Measurements from ENCODE around the gene NDUFS5. TPM values are rescaled to one million over a fixed set of nuclear protein-coding genes. Genes with fewer than 3 reads are reported as not detected.

NDUFS5 gene
- total and polyA plus RNA-seq, 4 donors: 149 to 1,134 (median 354) TPM

DNA sequence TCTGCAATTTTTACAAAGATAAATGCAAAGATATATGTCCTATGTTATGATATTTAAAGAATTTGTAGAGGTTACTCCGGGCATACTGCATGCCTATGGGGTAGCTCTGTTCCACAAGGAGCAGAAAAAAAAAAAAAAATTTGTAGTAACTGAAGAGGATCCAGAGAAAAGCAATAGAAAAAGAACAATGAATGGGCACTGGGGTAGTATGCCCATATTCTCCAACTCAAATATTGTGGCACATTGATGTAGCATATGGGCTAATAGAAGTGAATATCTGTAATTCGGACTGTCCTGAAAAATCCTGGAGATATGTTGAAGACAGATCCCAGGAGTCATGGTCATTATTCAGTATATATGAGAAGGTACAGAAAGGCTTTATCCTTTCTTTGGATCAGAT is 36.2 kb upstream of the NDUFS5 start:
- WGBS, 2 donors: 78 to 81% methylated on average over 2 of the region's 2 CpGs
- Histone ChIP-seq H3K9me3 (ENCODE audit: control insufficient read depth in 4 of 4, insufficient read depth in 3 of 4, low read length in 3 of 4) (no peaks in the 10 kb centered on the region), H3K27me3 (ENCODE audit: control insufficient read depth in 3 of 3, insufficient read depth in 3 of 3, low read length in 2 of 3) (no peaks in the 10 kb centered on the region), H3K9ac (ENCODE audit: insufficient read depth in 1 of 2, low read length in 2 of 2) (no peak overlapping the region), H3K36me3 (ENCODE audit: control insufficient read depth in 4 of 4, insufficient read depth in 4 of 4, low read length in 4 of 4) (peaks cover 0 to 3% (median 0%) of the 10 kb centered on the region in 4 donors), H3K27ac (ENCODE audit: low read depth in 1 of 2, low read length in 1 of 2) (peak overlapping the region in 1 of 2 donors; percentile 82), H3K4me3 (no peak overlapping the region), H3K4me1 (ENCODE audit: control insufficient read depth in 5 of 5, insufficient read depth in 5 of 5, low read length in 5 of 5) (peaks cover 0 to 19% (median 10%) of the 10 kb centered on the region in 5 donors)
- TF ChIP-seq, protein P1, sequence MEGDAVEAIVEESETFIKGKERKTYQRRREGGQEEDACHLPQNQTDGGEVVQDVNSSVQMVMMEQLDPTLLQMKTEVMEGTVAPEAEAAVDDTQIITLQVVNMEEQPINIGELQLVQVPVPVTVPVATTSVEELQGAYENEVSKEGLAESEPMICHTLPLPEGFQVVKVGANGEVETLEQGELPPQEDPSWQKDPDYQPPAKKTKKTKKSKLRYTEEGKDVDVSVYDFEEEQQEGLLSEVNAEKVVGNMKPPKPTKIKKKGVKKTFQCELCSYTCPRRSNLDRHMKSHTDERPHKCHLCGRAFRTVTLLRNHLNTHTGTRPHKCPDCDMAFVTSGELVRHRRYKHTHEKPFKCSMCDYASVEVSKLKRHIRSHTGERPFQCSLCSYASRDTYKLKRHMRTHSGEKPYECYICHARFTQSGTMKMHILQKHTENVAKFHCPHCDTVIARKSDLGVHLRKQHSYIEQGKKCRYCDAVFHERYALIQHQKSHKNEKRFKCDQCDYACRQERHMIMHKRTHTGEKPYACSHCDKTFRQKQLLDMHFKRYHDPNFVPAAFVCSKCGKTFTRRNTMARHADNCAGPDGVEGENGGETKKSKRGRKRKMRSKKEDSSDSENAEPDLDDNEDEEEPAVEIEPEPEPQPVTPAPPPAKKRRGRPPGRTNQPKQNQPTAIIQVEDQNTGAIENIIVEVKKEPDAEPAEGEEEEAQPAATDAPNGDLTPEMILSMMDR (IDR thresholded peaks at IDR 0.05; ENCODE audit: control extremely low read depth, extremely low read depth): no peak
- DNase-seq (no peak), ATAC-seq (ENCODE audit: insufficient read depth, low FRiP score) (no peak)

DNA sequence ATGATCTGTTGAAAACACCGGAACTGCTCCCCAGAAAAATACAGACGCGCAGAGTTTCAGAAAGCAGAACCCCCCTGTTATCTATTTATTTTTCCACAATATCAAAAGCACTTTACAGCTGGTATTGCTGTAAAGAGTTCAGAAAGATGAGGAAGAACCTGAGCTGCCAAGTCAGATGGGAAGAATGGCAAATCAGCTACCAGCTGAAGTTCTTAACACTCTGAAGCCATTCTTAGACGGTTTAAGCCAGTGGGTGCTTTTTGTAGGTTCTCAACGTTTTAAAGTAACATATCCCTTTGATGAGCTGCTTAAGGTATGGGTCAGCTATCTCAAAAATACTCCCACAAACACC is 35.8 kb upstream of the NDUFS5 start:
- no peak for ATAC-seq (ENCODE audit: insufficient read depth, low FRiP score)
- Histone ChIP-seq H3K27me3 (ENCODE audit: control insufficient read depth in 3 of 3, insufficient read depth in 3 of 3, low read length in 2 of 3) (no peaks in the 10 kb centered on the region), H3K27ac (ENCODE audit: low read depth in 1 of 2, low read length in 1 of 2) (peak overlapping the region; percentile 76 to 82), H3K36me3 (ENCODE audit: control insufficient read depth in 4 of 4, insufficient read depth in 4 of 4, low read length in 4 of 4) (peaks cover 0 to 3% (median 0%) of the 10 kb centered on the region in 4 donors), H3K4me3 (no peak overlapping the region), H3K9me3 (ENCODE audit: control insufficient read depth in 4 of 4, insufficient read depth in 3 of 4, low read length in 3 of 4) (no peaks in the 10 kb centered on the region), H3K9ac (ENCODE audit: insufficient read depth in 1 of 2, low read length in 2 of 2) (peak overlapping the region in 1 of 2 donors; percentile 68), H3K4me1 (ENCODE audit: control insufficient read depth in 5 of 5, insufficient read depth in 5 of 5, low read length in 5 of 5) (peaks cover 0 to 19% (median 10%) of the 10 kb centered on the region in 5 donors)
- peak in 1 of 3 donors; percentile 52 for DNase-seq
- WGBS, 2 donors: 33 to 37% methylated on average over 5 of the region's 5 CpGs
- TF ChIP-seq, protein P1 (IDR thresholded peaks at IDR 0.05; ENCODE audit: control extremely low read depth, extremely low read depth): no peak

DNA sequence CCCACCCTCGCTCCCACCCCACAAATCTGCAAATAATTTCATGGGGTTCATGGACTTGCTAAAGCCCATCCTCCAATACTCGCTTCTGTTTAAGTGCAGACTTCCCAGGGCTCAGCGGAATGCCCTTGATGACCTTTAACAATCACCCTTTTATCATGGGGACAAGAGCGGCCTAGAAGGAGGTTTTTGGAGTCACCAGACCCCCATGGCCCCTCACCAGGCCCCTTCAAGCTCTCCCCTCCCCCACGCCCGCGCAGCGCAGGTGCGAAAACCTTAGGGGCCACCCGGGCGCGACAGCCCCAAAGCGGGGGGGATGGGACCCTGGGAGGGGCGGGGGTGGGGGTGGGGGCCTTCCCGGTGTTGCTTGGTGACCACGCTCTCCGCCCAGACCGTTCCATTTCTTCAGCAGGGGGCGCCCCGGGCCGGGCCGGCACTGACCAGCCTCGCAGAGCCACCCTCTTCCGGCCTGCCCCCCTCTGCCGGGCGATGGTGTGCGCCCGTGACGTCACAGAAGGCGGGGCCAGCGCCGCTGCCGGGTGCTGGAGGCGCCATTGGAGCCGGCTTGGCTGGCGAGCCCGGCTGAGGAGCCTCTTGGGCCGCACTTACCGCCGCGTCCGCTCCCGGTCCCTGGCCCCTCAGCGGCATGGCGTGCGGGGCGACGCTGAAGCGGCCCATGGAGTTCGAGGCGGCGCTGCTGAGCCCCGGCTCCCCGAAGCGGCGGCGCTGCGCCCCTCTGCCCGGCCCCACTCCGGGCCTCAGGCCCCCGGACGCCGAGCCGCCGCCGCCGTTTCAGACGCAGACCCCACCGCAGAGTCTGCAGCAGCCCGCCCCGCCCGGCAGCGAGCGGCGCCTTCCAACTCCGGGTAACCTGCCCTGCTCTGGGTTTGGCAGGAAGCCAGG is 35.2 kb upstream of the NDUFS5 start, which contains the start of gene AKIRIN1:
Gene AKIRIN1, plus strand, starts transcription at position 539 of the 900 bp plus-strand sequence. Its CDS starts 105 bp downstream, at position 644.
- Histone ChIP-seq H3K4me1 (ENCODE audit: control insufficient read depth in 5 of 5, insufficient read depth in 5 of 5, low read length in 5 of 5) (peaks cover 0 to 19% (median 10%) of the 10 kb centered on the region in 5 donors), H3K27ac (ENCODE audit: low read depth in 1 of 2, low read length in 1 of 2) (peak within 1 kb of the TSS; percentile 96 to 97), H3K9ac (ENCODE audit: insufficient read depth in 1 of 2, low read length in 2 of 2) (peak within 1 kb of the TSS; percentile 66 to 68), H3K36me3 (ENCODE audit: control insufficient read depth in 4 of 4, insufficient read depth in 4 of 4, low read length in 4 of 4) (peaks cover 0 to 4% (median 1%) of the 10 kb centered on the region in 4 donors), H3K27me3 (ENCODE audit: control insufficient read depth in 3 of 3, insufficient read depth in 3 of 3, low read length in 2 of 3) (no peaks in the 10 kb centered on the region), H3K4me3 (peak within 1 kb of the TSS; percentile 91), H3K9me3 (ENCODE audit: control insufficient read depth in 4 of 4, insufficient read depth in 3 of 4, low read length in 3 of 4) (no peaks in the 10 kb centered on the region)
- TF ChIP-seq, protein P1 (IDR thresholded peaks at IDR 0.05; ENCODE audit: control extremely low read depth, extremely low read depth): peak; percentile 16
- WGBS, 2 donors: 1% methylated on average over 59 to 76 of the region's 76 CpGs
- peak; percentile 96 to 99 (median 98) for DNase-seq
- peak; percentile 98 for ATAC-seq (ENCODE audit: insufficient read depth, low FRiP score)

All from lung (tissue), 12 donors.